Stimulated activated CD4-positive, alpha-beta T cell treated with anti-CD3 and anti-CD28 coated beads, Interleukin-1b, Interleukin-23, amount 100 ng/mL, for 48 hours (primary cell): ENCODE measurements around the gene ANKS1A.

Source experiments
- DNase-seq: peaks from one replicate; pipeline ENCODE4 v3.0.0-alpha.2; 2020

ANKS1A gene

GRCh38 chr6:35073211-35073610 is 184.2 kb downstream of the ANKS1A start:
- DNase-seq, result no peak

- no peak for DNase-seq
Measured at GRCh38 chr6:35073766-35074471, 184.9 kb downstream of the ANKS1A start.

GRCh38 chr6:35076997-35077712 is 188.1 kb downstream of the ANKS1A start:
- no peak for DNase-seq

- DNase-seq, result no peak
Measured at GRCh38 chr6:35077713-35078105, 188.7 kb downstream of the ANKS1A start.

GRCh38 chr6:35078226-35078850 is 189.3 kb downstream of the ANKS1A start:
- DNase-seq, result no peak

- DNase-seq, result no peak
Measured at GRCh38 chr6:35078896-35079295, 189.8 kb downstream of the ANKS1A start.

- DNase-seq, result no peak
Measured at GRCh38 chr6:35079311-35080000, 190.4 kb downstream of the ANKS1A start.

- DNase-seq, result no peak
Measured at GRCh38 chr6:35080016-35080680, 191.1 kb downstream of the ANKS1A start.

GRCh38 chr6:35080821-35081425 is 191.9 kb downstream of the ANKS1A start:
- DNase-seq, result no peak

GRCh38 chr6:35081426-35081851 is 192.4 kb downstream of the ANKS1A start:
- no peak for DNase-seq

- no peak for DNase-seq
Measured at GRCh38 chr6:35082046-35082732, 193.1 kb downstream of the ANKS1A start.

- no peak for DNase-seq
Measured at GRCh38 chr6:35082733-35083403, 193.8 kb downstream of the ANKS1A start.

- no peak for DNase-seq
Measured at GRCh38 chr6:35083507-35083906, 194.5 kb downstream of the ANKS1A start.

- DNase-seq, result no peak
Measured at GRCh38 chr6:35084041-35084491, 195.0 kb downstream of the ANKS1A start.

- no peak for DNase-seq
Measured at GRCh38 chr6:35084511-35085203, 195.6 kb downstream of the ANKS1A start.

GRCh38 chr6:35085359-35086281 is 196.6 kb downstream of the ANKS1A start:
- DNase-seq, result no peak

- no peak for DNase-seq
Measured at GRCh38 chr6:35086282-35086632, 197.2 kb downstream of the ANKS1A start.

- no peak for DNase-seq
Measured at GRCh38 chr6:35086636-35087360, 197.7 kb downstream of the ANKS1A start.
